K562 (cell line): ENCODE results near the gene OPHN1. TPM values are rescaled to one million over a fixed set of nuclear protein-coding genes. Genes with fewer than 3 reads are reported as not detected.

Source experiments
- ATAC-seq: fragments of 200-7000 bp; cut with Tn5 transposase; 3 replicates; pipeline ENCODE4 v1.9.1; 2020; ENCODE audit warnings: moderate library complexity
- BruUV-seq: library from RNA; stranded (reverse); fragments of 400-500 nt; replicated peaks from 2 replicates; lab custom pipeline; 2021; lab: Mats Ljungman, UMichigan
- CTCF ChIA-PET: fragments of 300-600 bp; formaldehyde crosslinking; extraction: SDS; loops from one replicate; lab custom pipeline; 2021; ENCODE audit warnings: low intra/inter-chr PET ratio; lab: Yijun Ruan, JAX
- POLR2A ChIA-PET: fragments of 300-600, 350-650 bp; sonication (Branson Sonifier 250); formaldehyde crosslinking; extraction: SDS; loops from one replicate; lab custom pipeline; 2021; ENCODE audit warnings: antibody characterized with exemption, inconsistent platforms; lab: Yijun Ruan, JAX
- DNase-seq, 4 experiments: peaks; one replicate each; pipeline versions ENCODE4 v3.0.0 to v3.0.0-alpha.2; 2011 to 2018; ENCODE audit warnings: low spot score in 3 of 4, mixed read lengths in 3 of 4; ENCODE audit errors: extremely low read depth in 1 of 4
- FAIRE-seq: peaks from 2 replicates; lab custom pipeline; 2011; peaks lifted over from hg19 to GRCh38; lab: Jason Lieb, UNC
- H2AFZ ChIP-seq: 2 replicates; pipeline ENCODE4 v1.6.0; 2011; ENCODE audit warnings: low read depth, low read length, control low read depth, inconsistent platforms
- H3K27ac ChIP-seq: fragments of 200-600 bp; 3 replicates; pipeline ENCODE4 v1.8.0; 2011; ENCODE audit warnings: low read depth, mild to moderate bottlenecking, control low read depth, inconsistent platforms, low read length, moderate library complexity, mixed read lengths; ENCODE audit errors: extremely low read depth
- H3K27me3 ChIP-seq, 2 experiments: fragments of 300-600 bp in 1 of 2; 2 replicates in 1 of 2; 3 replicates in 1 of 2; pipeline versions ENCODE4 v1.6.0 to v1.8.0; 2011; ENCODE audit warnings: inconsistent platforms in 2 of 2, low read length in 2 of 2, mild to moderate bottlenecking in 1 of 2, mixed read lengths in 1 of 2, moderate library complexity in 1 of 2; ENCODE audit not compliant: control insufficient read depth in 2 of 2, insufficient read depth in 2 of 2
- H3K36me3 ChIP-seq: fragments of 300-600 bp; 3 replicates; pipeline ENCODE4 v1.8.0; 2011; ENCODE audit warnings: mild to moderate bottlenecking, low read length, inconsistent platforms; ENCODE audit not compliant: control insufficient read depth, insufficient read depth
- H3K4me1 ChIP-seq, 2 experiments: fragments of 200-600 bp in 1 of 2; replicated peaks in 1 of 2; 2 replicates in 1 of 2; 3 replicates in 1 of 2; pipeline versions ENCODE4 v1.5.1 to v1.8.0; 2011; ENCODE audit warnings: inconsistent platforms in 2 of 2, low read length in 2 of 2, mild to moderate bottlenecking in 1 of 2, mixed read lengths in 1 of 2, moderate library complexity in 1 of 2; ENCODE audit not compliant: control insufficient read depth in 2 of 2, insufficient read depth in 2 of 2
- H3K4me2 ChIP-seq: 2 replicates; pipeline ENCODE4 v1.6.1; 2011; ENCODE audit warnings: low read length, control low read depth, inconsistent platforms, mixed read lengths; ENCODE audit not compliant: insufficient read depth
- H3K4me3 ChIP-seq: fragments of 200-600 bp; sonication (generic), shearing (Covaris generic); 2 replicates; pipeline ENCODE4 v1.5.1; 2016; ENCODE audit warnings: control low read depth, inconsistent platforms
- H3K79me2 ChIP-seq: fragments of 200-600 bp; 3 replicates; pipeline ENCODE4 v1.8.0; 2011; ENCODE audit warnings: low read length, inconsistent platforms; ENCODE audit not compliant: control insufficient read depth, insufficient read depth
- H3K9ac ChIP-seq, 2 experiments: 2 replicates each; pipeline versions ENCODE4 v1.6.0 to v1.6.1; 2011; ENCODE audit warnings: low read depth in 2 of 2, low read length in 2 of 2, control low read depth in 1 of 2, inconsistent platforms in 1 of 2, mild to moderate bottlenecking in 1 of 2, mixed read lengths in 1 of 2; ENCODE audit not compliant: insufficient read depth in 1 of 2
- H3K9me1 ChIP-seq: one replicate; pipeline ENCODE4 v1.6.0; 2011; ENCODE audit warnings: inconsistent platforms, mild to moderate bottlenecking, low read length, moderate library complexity; ENCODE audit not compliant: control insufficient read depth, insufficient read depth
- H3K9me3 ChIP-seq: replicated peaks from 2 replicates; pipeline ENCODE4 v1.5.1; 2011; ENCODE audit warnings: low read depth, low read length, inconsistent platforms; ENCODE audit not compliant: control insufficient read depth, insufficient read depth
- H4K20me1 ChIP-seq: replicated peaks from 2 replicates; pipeline ENCODE4 v1.6.1; 2011; ENCODE audit warnings: low read length, inconsistent platforms, mixed read lengths; ENCODE audit not compliant: control insufficient read depth, insufficient read depth
- GTF2A2 ChIP-seq: IDR thresholded peaks from 2 replicates; pipeline ENCODE4 v1.6.1; 2016; ENCODE audit warnings: mild to moderate bottlenecking, missing genetic modification characterization, missing compliant biosample characterization
- PHF21A ChIP-seq: fragments of 450-650 bp; IDR thresholded peaks from 2 replicates; pipeline ENCODE4 v1.6.1; 2017; ENCODE audit warnings: low read depth, borderline replicate concordance
- ZSCAN29 ChIP-seq: fragments of 450-650 bp; IDR thresholded peaks from 2 replicates; pipeline ENCODE4 v1.6.1; 2017
- WGBS: fragments of 100-300 bp; shearing (Covaris generic); methylation state at CpG from one replicate; pipeline ENCODE4 v1.1.6; 2016; ENCODE audit warnings: low coverage, mixed read lengths; ENCODE audit not compliant: insufficient coverage; ENCODE audit errors: missing lambda C conversion rate; 5-methylcytosine and 5-hydroxymethylcytosine counted together
- in situ Hi-C: fragments of 300-500 bp; cut with MboI; formaldehyde crosslinking; loops from 4 replicates; pipeline ENCODE4 v1.15.0; 2018; ENCODE audit warnings: inconsistent platforms, mixed read lengths
- intact Hi-C: fragments of 100-400 bp; cut with micrococcal nuclease; formaldehyde crosslinking; loops from 2 replicates; pipeline ENCODE4 v1.14.2; 2022
- polyA plus RNA-seq, 8 experiments: library from polyadenylated mRNA; depleted of rRNA in 4 of 8; stranded (reverse) in 5 of 8; unstranded in 3 of 8; fragments of >200 nt; fragmentation: Nextera tagmentation in 2 of 8; fragmentation: Illumina TruSeq in 1 of 8; extraction: Ambion mirVana in 2 of 8; extraction: Trizol in 1 of 8; gene quantifications; 2 replicates each; pipeline versions ENCODE4 v1.2.1 to v1.2.3, GENCODE V29; 2011 to 2014; ENCODE audit warnings: inconsistent platforms in 1 of 8, missing spikeins in 1 of 8
- total RNA-seq, 7 experiments: library from RNA; depleted of rRNA in 6 of 7; stranded (reverse); fragments of >200 nt in 6 of 7; fragmentation: Illumina TruSeq in 2 of 7; extraction: Trizol in 2 of 7; gene quantifications; 2 replicates each; pipeline versions ENCODE4 v1.2.1 to v1.2.3, GENCODE V29; 2011 to 2021; ENCODE audit warnings: low replicate concordance in 1 of 7

The OPHN1 gene
- total and polyA plus RNA-seq, 9 of the 15 experiments (the other 6 are each of a cell fraction or from before 2014, with no cell fraction given): 0.28 to 1.8 (median 1.0) TPM

- in situ Hi-C loops: loop anchor here (5.0 to 25.0 kb wide), 4 partner anchors 268 to 1088 kb away; no protein-coding TSS in a partner anchor
- H3K36me3 ChIP-seq: no peaks in the 10 kb centered on the region
- H2AFZ ChIP-seq: no peak overlapping the region
- H3K9ac ChIP-seq: no peak overlapping the region
- no peak overlapping the region for H3K27ac ChIP-seq
- no peak overlapping the region for H3K4me2 ChIP-seq
- WGBS: 36% methylated on average over 4 of the region's 4 CpGs
- H3K4me3 ChIP-seq: no peak overlapping the region
- ChIA-PET CTCF (interaction anchor here (0.6 kb wide), 1 partner anchor 181 kb away, joined by 3 read pairs; no protein-coding TSS in a partner anchor), POLR2A (no interaction called here)
- H4K20me1 ChIP-seq: no peaks in the 10 kb centered on the region
- DNase-seq: no peak
- no peaks in the 10 kb centered on the region for H3K27me3 ChIP-seq
- no peaks in the 10 kb centered on the region for H3K79me2 ChIP-seq
- no peaks in the 10 kb centered on the region for H3K9me3 ChIP-seq
- intact Hi-C loops: loop anchor here (5.0 to 10.0 kb wide), 3 partner anchors 73 to 296 kb away; partner anchors contain the start of gene YIPF6
- no TSS peak for BruUV-seq
- FAIRE-seq: no peak
- ATAC-seq: no peak
- no peaks in the 10 kb centered on the region for H3K4me1 ChIP-seq
- TF ChIP-seq PHF21A (no peak), ZSCAN29 (no peak), GTF2A2 (no peak)
- TF ChIP-seq, all 486 proteins: peak for 0
- H3K9me1 ChIP-seq: no peaks in the 10 kb centered on the region
Measured at GRCh38 chrX:68199062-68199848, 234.0 kb downstream of the OPHN1 start.
